ENCODE measurements around the gene CCR2. TPM values are rescaled to one million over a fixed set of nuclear protein-coding genes. Genes with fewer than 3 reads are reported as not detected.
"Not testable (repeated sequence)": the region's sequence is repeated elsewhere in the genome, so short reads cannot be mapped to it uniquely, and the experiment has no call there.

The CCR2 gene
- total RNA-seq, 4 donors from 2014 or later = 0.15 to 1.4 (median 0.80) TPM

GRCh38 chr3:46383211-46383950, 29.5 kb downstream of the CCR2 start:
- Histone ChIP-seq H3K36me3 (no peaks in the 10 kb centered on the region), H3K4me3 (no peak overlapping the region), H3K27me3 (no peaks in the 10 kb centered on the region), H3K9me3 (no peaks in the 10 kb centered on the region), H3K27ac (no peak overlapping the region), H3K4me1 (peaks cover 17 to 19% of the 10 kb centered on the region in 2 donors)
- TF ChIP-seq CTCF (IDR thresholded peaks at IDR 0.05 in 4 of 5, conservative IDR thresholded peaks at IDR 0.05 in 1 of 5) = no peak
- TF ChIP-seq POLR2A (IDR thresholded peaks at IDR 0.05) = no peak
- ATAC-seq = no peak
- in situ Hi-C loops (cut with MboI; ENCODE audit: low sequenced_read_pairs in 4 of 4) = no loop called here
- no peak for DNase-seq
- intact Hi-C loops (cut with DNase I; ENCODE audit: low total_unique reads) = no loop called here

GRCh38 chr3:46383951-46384330, 30.0 kb downstream of the CCR2 start:
- Histone ChIP-seq H3K4me3 (no peak overlapping the region), H3K27ac (no peak overlapping the region), H3K9me3 (no peaks in the 10 kb centered on the region), H3K27me3 (no peaks in the 10 kb centered on the region), H3K36me3 (no peaks in the 10 kb centered on the region), H3K4me1 (peaks cover 17 to 19% of the 10 kb centered on the region in 2 donors)
- TF ChIP-seq CTCF (IDR thresholded peaks at IDR 0.05 in 4 of 5, conservative IDR thresholded peaks at IDR 0.05 in 1 of 5) (no peak), POLR2A (IDR thresholded peaks at IDR 0.05) (no peak)
- no peak for ATAC-seq
- intact Hi-C loops (cut with DNase I; ENCODE audit: low total_unique reads) = no loop called here
- DNase-seq = no peak
- in situ Hi-C loops (cut with MboI; ENCODE audit: low sequenced_read_pairs in 4 of 4) = no loop called here

- Histone ChIP-seq H3K27me3 (no peaks in the 10 kb centered on the region), H3K4me3 (no peak overlapping the region), H3K9me3 (no peaks in the 10 kb centered on the region), H3K4me1 (peaks cover 4 to 6% of the 10 kb centered on the region in 2 donors), H3K36me3 (no peaks in the 10 kb centered on the region), H3K27ac (no peak overlapping the region)
- in situ Hi-C loops (cut with MboI; ENCODE audit: low sequenced_read_pairs in 4 of 4) (no loop called here), intact Hi-C loops (cut with DNase I; ENCODE audit: low total_unique reads) (no loop called here)
- TF ChIP-seq POLR2A (IDR thresholded peaks at IDR 0.05) (no peak), CTCF (IDR thresholded peaks at IDR 0.05 in 4 of 5, conservative IDR thresholded peaks at IDR 0.05 in 1 of 5) (no peak)
- no peak for DNase-seq
- ATAC-seq = no peak
Measured at GRCh38 chr3:46386205-46386604, 32.3 kb downstream of the CCR2 start.

GRCh38 chr3:46388847-46389246, 34.9 kb downstream of the CCR2 start:
- H3K4me1 ChIP-seq; H3K27ac ChIP-seq; ATAC-seq; H3K4me3 ChIP-seq; H3K27me3 ChIP-seq; intact Hi-C loops (cut with DNase I; ENCODE audit: low total_unique reads); DNase-seq; in situ Hi-C loops (cut with MboI; ENCODE audit: low sequenced_read_pairs in 4 of 4); H3K36me3 ChIP-seq; H3K9me3 ChIP-seq: not testable (repeated sequence)

- Histone ChIP-seq H3K27me3 (no peaks in the 10 kb centered on the region), H3K9me3 (no peaks in the 10 kb centered on the region), H3K36me3 (no peaks in the 10 kb centered on the region), H3K27ac (no peak overlapping the region), H3K4me3 (no peak overlapping the region), H3K4me1 (no peaks in the 10 kb centered on the region)
- no peak for DNase-seq
- in situ Hi-C loops (cut with MboI; ENCODE audit: low sequenced_read_pairs in 4 of 4) (no loop called here), intact Hi-C loops (cut with DNase I; ENCODE audit: low total_unique reads) (no loop called here)
- no peak for ATAC-seq
- no peak for TF ChIP-seq CTCF (IDR thresholded peaks at IDR 0.05 in 4 of 5, conservative IDR thresholded peaks at IDR 0.05 in 1 of 5)
- no peak for TF ChIP-seq POLR2A (IDR thresholded peaks at IDR 0.05)
Measured at GRCh38 chr3:46389306-46389705, 35.4 kb downstream of the CCR2 start.

GRCh38 chr3:46391526-46391925, 37.6 kb downstream of the CCR2 start:
- intact Hi-C loops (cut with DNase I; ENCODE audit: low total_unique reads); ATAC-seq; H3K36me3 ChIP-seq; H3K9me3 ChIP-seq; H3K4me1 ChIP-seq; H3K4me3 ChIP-seq; DNase-seq; in situ Hi-C loops (cut with MboI; ENCODE audit: low sequenced_read_pairs in 4 of 4); H3K27ac ChIP-seq; H3K27me3 ChIP-seq: not testable (repeated sequence)
